ENCODE results near the gene EPHA4.

GRCh38 chr2:221458578-221458977 is 113.5 kb downstream of the EPHA4 start:
- TF ChIP-seq CTCF (IDR thresholded peaks at IDR 0.05) (no peak), YY1 (IDR thresholded peaks at IDR 0.05; ENCODE audit: low read depth) (no peak), JUND (IDR thresholded peaks at IDR 0.05) (no peak), EP300 (IDR thresholded peaks at IDR 0.05; ENCODE audit: borderline replicate concordance in 1 of 2, low read depth in 1 of 2, low read length in 1 of 2) (no peak), ELF1 (IDR thresholded peaks at IDR 0.05) (no peak), POLR2AphosphoS5 (IDR thresholded peaks at IDR 0.05; ENCODE audit: low read depth, low read length) (no peak), REST (IDR thresholded peaks at IDR 0.05; ENCODE audit: low read depth, low read length) (no peak), RCOR1 (IDR thresholded peaks at IDR 0.05; ENCODE audit: low read length) (no peak), RAD21 (IDR thresholded peaks at IDR 0.05; ENCODE audit: low read length) (no peak), PBX3 (IDR thresholded peaks at IDR 0.05) (no peak), MAX (IDR thresholded peaks at IDR 0.05; ENCODE audit: low read depth) (no peak)
